Omental fat pad (tissue), 4 donors: ENCODE results near the gene RAC2. TPM values are rescaled to one million over a fixed set of nuclear protein-coding genes. Genes with fewer than 3 reads are reported as not detected.
"Not testable (repeated sequence)": the region's sequence is repeated elsewhere in the genome, so short reads cannot be mapped to it uniquely, and the experiment has no call there.

ENCODE experiments used
- ATAC-seq: fragments of 150-250 bp; one replicate; pipeline ENCODE4 v1.9.1; 2016; ENCODE audit warnings: mild to moderate bottlenecking, moderate library complexity; ENCODE audit not compliant: low FRiP score
- DNase-seq: peaks from one replicate; pipeline ENCODE4 v3.0.0-alpha.2; 2019; ENCODE audit warnings: low spot score
- CTCF ChIP-seq, 3 donors: fragments of 450-650 bp; IDR thresholded peaks; one replicate each; pipeline ENCODE4 v1.5.1; 2016 to 2017; ENCODE audit warnings: antibody characterized with exemption in 3 of 3, mild to moderate bottlenecking in 3 of 3, moderate library complexity in 2 of 3
- total RNA-seq, 4 donors: library from RNA; depleted of rRNA; stranded (reverse); fragments of >200 nt; gene quantifications; one replicate each; pipeline ENCODE4 v1.1.0, GENCODE V29; 2016

Gene RAC2
- total RNA-seq, 4 donors from 2014 or later, result 11.0 to 51.6 (median 20.0) TPM

GRCh38 chr22:37256075-37256726, 12.1 kb upstream of the RAC2 start:
- peak; percentile 45 for ATAC-seq
- DNase-seq, result no peak
- no peak for TF ChIP-seq CTCF (IDR thresholded peaks at IDR 0.05)

GRCh38 chr22:37255558-37256006, 11.5 kb upstream of the RAC2 start:
- no peak for TF ChIP-seq CTCF (IDR thresholded peaks at IDR 0.05)
- ATAC-seq (no peak), DNase-seq (no peak)

- ATAC-seq, result no peak
- DNase-seq, result no peak
- TF ChIP-seq CTCF (IDR thresholded peaks at IDR 0.05), result no peak
Observed at GRCh38 chr22:37254867-37255233, 10.8 kb upstream of the RAC2 start.

- no peak for TF ChIP-seq CTCF (IDR thresholded peaks at IDR 0.05)
- DNase-seq (no peak), ATAC-seq (no peak)
Observed at GRCh38 chr22:37254209-37254866, 10.3 kb upstream of the RAC2 start.

GRCh38 chr22:37253126-37253660, 9.1 kb upstream of the RAC2 start:
- no peak for ATAC-seq
- no peak for TF ChIP-seq CTCF (IDR thresholded peaks at IDR 0.05)
- no peak for DNase-seq

- ATAC-seq, DNase-seq: not testable (repeated sequence)
Observed at GRCh38 chr22:37251836-37252235, 7.8 kb upstream of the RAC2 start.

- DNase-seq, result no peak
Observed at GRCh38 chr22:37249986-37250385, 5.9 kb upstream of the RAC2 start.

More at GRCh38 chr22:37249986-37250385, 5.9 kb upstream of the RAC2 start:
- no peak for TF ChIP-seq CTCF (IDR thresholded peaks at IDR 0.05)
- no peak for ATAC-seq
